Lower leg skin (tissue), 3 donors: ENCODE results near the gene USP31.

Experiments used
- CTCF ChIP-seq, 3 donors: fragments of 450-650 bp; IDR thresholded peaks; one replicate each; pipeline ENCODE4 v1.5.1; 2016; ENCODE audit warnings: antibody characterized with exemption in 3 of 3, mild to moderate bottlenecking in 3 of 3, moderate library complexity in 2 of 3
- POLR2A ChIP-seq, 2 donors: fragments of 450-650 bp; IDR thresholded peaks; one replicate each; pipeline ENCODE4 v1.6.1; 2016 to 2017; ENCODE audit warnings: antibody characterized with exemption in 2 of 2, mild to moderate bottlenecking in 1 of 2, moderate library complexity in 1 of 2

- no peak for TF ChIP-seq CTCF (IDR thresholded peaks at IDR 0.05)
- no peak for TF ChIP-seq POLR2A (IDR thresholded peaks at IDR 0.05)
Observed at GRCh38 chr16:23016368-23016767, 132.9 kb downstream of the USP31 start.
